22Rv1 (cell line): Measurements from ENCODE around the gene ARPC4.

Source experiments
- H3K27ac ChIP-seq: fragments of 450-650 bp; 2 replicates; pipeline ENCODE4 v1.5.1; 2017
- ZFX ChIP-seq: fragments of 450-650 bp; IDR thresholded peaks from 2 replicates; pipeline ENCODE4 v1.6.1; 2017; ENCODE audit warnings: antibody characterized with exemption, borderline replicate concordance
- TF ChIP-seq, protein P1 (sequence below): fragments of 450-650 bp; IDR thresholded peaks from 2 replicates; pipeline ENCODE4 v1.5.1; 2017; ENCODE audit warnings: mild to moderate bottlenecking

Gene ARPC4

DNA sequence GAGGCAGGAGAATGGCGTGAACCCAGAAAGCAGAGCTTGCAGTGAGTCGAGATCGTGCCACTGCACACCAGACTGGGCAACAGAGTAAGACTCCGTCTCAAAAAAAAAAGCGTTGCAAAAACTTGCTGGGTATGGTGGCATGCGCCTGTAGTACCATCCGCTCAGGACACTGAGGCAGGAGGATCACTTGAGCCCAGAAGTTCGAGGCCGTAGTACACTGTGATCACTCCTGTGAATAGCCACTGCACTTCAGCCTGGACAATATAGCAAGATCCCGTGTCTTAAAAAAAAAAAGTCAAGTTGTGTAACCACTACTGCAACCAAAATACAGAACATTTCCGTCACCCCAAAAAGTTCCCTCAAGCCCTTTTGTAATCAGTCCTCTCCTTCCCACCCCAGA lies 1.5 kb downstream of the ARPC4 start:
- no peak for TF ChIP-seq ZFX
- TF ChIP-seq, protein P1, sequence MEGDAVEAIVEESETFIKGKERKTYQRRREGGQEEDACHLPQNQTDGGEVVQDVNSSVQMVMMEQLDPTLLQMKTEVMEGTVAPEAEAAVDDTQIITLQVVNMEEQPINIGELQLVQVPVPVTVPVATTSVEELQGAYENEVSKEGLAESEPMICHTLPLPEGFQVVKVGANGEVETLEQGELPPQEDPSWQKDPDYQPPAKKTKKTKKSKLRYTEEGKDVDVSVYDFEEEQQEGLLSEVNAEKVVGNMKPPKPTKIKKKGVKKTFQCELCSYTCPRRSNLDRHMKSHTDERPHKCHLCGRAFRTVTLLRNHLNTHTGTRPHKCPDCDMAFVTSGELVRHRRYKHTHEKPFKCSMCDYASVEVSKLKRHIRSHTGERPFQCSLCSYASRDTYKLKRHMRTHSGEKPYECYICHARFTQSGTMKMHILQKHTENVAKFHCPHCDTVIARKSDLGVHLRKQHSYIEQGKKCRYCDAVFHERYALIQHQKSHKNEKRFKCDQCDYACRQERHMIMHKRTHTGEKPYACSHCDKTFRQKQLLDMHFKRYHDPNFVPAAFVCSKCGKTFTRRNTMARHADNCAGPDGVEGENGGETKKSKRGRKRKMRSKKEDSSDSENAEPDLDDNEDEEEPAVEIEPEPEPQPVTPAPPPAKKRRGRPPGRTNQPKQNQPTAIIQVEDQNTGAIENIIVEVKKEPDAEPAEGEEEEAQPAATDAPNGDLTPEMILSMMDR = no peak
- no peak overlapping the region for H3K27ac ChIP-seq

GRCh38 chr3:9795207-9795606 lies 2.3 kb downstream of the ARPC4 start:
- TF ChIP-seq ZFX = no peak
- TF ChIP-seq, protein P1 = no peak

GRCh38 chr3:9797196-9797945 lies 4.5 kb downstream of the ARPC4 start:
- no peak overlapping the region for H3K27ac ChIP-seq
- TF ChIP-seq, protein P1 = no peak
- no peak for TF ChIP-seq ZFX

More at GRCh38 chr3:9795207-9795606, 2.3 kb downstream of the ARPC4 start:
- no peak overlapping the region for H3K27ac ChIP-seq

DNA sequence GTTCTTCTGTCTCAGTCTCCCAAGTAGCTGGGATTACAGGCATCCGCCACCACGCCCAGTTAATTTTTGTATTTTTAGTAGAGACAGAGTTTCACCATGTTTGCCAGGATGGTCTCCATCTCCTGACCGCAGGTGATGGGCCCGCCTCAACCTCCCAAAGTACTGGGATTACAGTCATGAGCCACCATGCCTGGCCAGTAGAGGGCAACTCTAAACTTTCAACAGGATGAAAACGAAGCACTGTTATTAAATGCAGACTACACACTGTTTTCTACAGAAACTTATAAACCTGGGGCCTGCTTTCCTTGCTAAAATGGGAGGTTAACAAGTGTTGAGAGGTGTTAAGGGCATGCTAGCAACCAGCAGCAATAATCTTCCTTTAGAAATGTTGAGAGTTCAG lies 7.6 kb downstream of the ARPC4 start:
- TF ChIP-seq, protein P1 = peak; percentile 44
- no peak for TF ChIP-seq ZFX
- no peak overlapping the region for H3K27ac ChIP-seq

- no peak overlapping the region for H3K27ac ChIP-seq
Measured at GRCh38 chr3:9803494-9803893, 10.6 kb downstream of the ARPC4 start.

GRCh38 chr3:9804996-9805395 lies 12.1 kb downstream of the ARPC4 start:
- no peak overlapping the region for H3K27ac ChIP-seq
- TF ChIP-seq ZFX = no peak
- TF ChIP-seq, protein P1 = no peak

More at GRCh38 chr3:9803494-9803893, 10.6 kb downstream of the ARPC4 start:
- TF ChIP-seq, protein P1 = no peak
- no peak for TF ChIP-seq ZFX

GRCh38 chr3:9806137-9806536 lies 13.3 kb downstream of the ARPC4 start:
- no peak for TF ChIP-seq ZFX
- TF ChIP-seq, protein P1 = no peak
- H3K27ac ChIP-seq = no peak overlapping the region
